Right lung (tissue), 5 donors: ENCODE data around the gene NSD1. TPM values are rescaled to one million over a fixed set of nuclear protein-coding genes. Genes with fewer than 3 reads are reported as not detected.

Experiments
- DNase-seq, 2 donors: peaks; one replicate each; pipeline ENCODE4 v3.0.0-alpha.2; 2013
- polyA plus RNA-seq, 5 donors: library from polyadenylated mRNA; unstranded; fragments of 120-200 nt; gene quantifications; one replicate each; pipeline versions ENCODE4 v1.2.1 to v1.2.3, GENCODE V29; 2013; ENCODE audit warnings: inconsistent platforms in 1 of 5, low replicate concordance in 1 of 5; ENCODE audit not compliant: insufficient read length in 5 of 5, insufficient read depth in 1 of 5

NSD1 gene
- polyA plus RNA-seq, 5 donors = 37.8 to 54.0 (median 44.0) TPM

- DNase-seq = no peak
Observed at GRCh38 chr5:177344891-177345290, 211.3 kb downstream of the NSD1 start.

- DNase-seq = no peak
Observed at GRCh38 chr5:177346820-177347219, 213.2 kb downstream of the NSD1 start.

- DNase-seq = no peak
Observed at GRCh38 chr5:177347699-177348098, 214.1 kb downstream of the NSD1 start.

- DNase-seq = no peak
Observed at GRCh38 chr5:177349362-177349647, 215.7 kb downstream of the NSD1 start.

- no peak for DNase-seq
Observed at GRCh38 chr5:177349762-177350161, 216.2 kb downstream of the NSD1 start.

Other genes starting within 250 kb of the NSD1 start
- gene HK3, start 234.4 kb upstream of the NSD1 start, polyA plus RNA-seq = 1 to 10 TPM in 1 of 5 donors, under 1 TPM in 4; 0.64 to 1.0 (median 0.74) TPM
- 10 to 100 TPM; 37.9 to 54.2 (median 43.0) TPM for gene UIMC1, start 127.0 kb upstream of the NSD1 start, polyA plus RNA-seq
- 10 to 100 TPM; 23.1 to 29.7 (median 28.7) TPM for gene ZNF346, start 111.1 kb upstream of the NSD1 start, polyA plus RNA-seq
- gene FGFR4, start 46.9 kb upstream of the NSD1 start, polyA plus RNA-seq = 100 to 1,000 TPM; 135 to 342 (median 218) TPM
- 10 to 100 TPM; 21.0 to 44.5 (median 27.0) TPM for gene RAB24, start 169.9 kb downstream of the NSD1 start, polyA plus RNA-seq
- gene PRELID1, start 170.0 kb downstream of the NSD1 start, polyA plus RNA-seq = 100 to 1,000 TPM in 1 of 5 donors, 10 to 100 TPM in 4; 75.9 to 128 (median 93.9) TPM
- gene MXD3, start 178.1 kb downstream of the NSD1 start, polyA plus RNA-seq = 10 to 100 TPM; 16.7 to 39.9 (median 30.3) TPM
- gene LMAN2, start 217.9 kb downstream of the NSD1 start, polyA plus RNA-seq = 100 to 1,000 TPM in 4 of 5 donors, 10 to 100 TPM in 1; 85.2 to 137 (median 105) TPM
- gene RGS14, start 224.2 kb downstream of the NSD1 start, polyA plus RNA-seq = 10 to 100 TPM in 1 of 5 donors, 1 to 10 TPM in 4; 3.6 to 14.0 (median 8.5) TPM